ENCODE measurements around the gene MYOM1. TPM values are rescaled to one million over a fixed set of nuclear protein-coding genes. Genes with fewer than 3 reads are reported as not detected.

The MYOM1 gene
- total RNA-seq, 3 donors from 2014 or later: 3.1 to 6.9 (median 5.9) TPM

DNA sequence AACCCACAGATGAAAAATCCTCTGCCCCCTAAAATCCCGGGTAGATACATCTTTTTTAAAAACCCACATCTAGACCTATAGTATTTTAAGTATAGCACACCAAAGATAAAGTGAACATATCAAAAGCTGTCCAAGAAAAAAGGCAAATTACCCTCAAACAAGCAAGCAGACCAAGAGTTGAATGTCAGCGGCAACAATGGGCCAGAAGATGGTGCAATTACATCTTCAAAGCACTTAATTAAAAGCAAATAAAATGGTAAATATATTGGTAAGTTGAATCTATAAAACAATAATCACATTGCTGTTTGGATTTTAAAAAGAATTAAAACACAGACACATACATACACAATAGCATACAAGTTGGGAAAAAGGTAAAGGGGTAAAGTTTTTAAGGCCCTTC is 98.5 kb downstream of the MYOM1 start:
- TF ChIP-seq POLR2A (IDR thresholded peaks at IDR 0.05) (no peak), POLR2AphosphoS5 (IDR thresholded peaks at IDR 0.05) (no peak)
- TF ChIP-seq, protein P1, sequence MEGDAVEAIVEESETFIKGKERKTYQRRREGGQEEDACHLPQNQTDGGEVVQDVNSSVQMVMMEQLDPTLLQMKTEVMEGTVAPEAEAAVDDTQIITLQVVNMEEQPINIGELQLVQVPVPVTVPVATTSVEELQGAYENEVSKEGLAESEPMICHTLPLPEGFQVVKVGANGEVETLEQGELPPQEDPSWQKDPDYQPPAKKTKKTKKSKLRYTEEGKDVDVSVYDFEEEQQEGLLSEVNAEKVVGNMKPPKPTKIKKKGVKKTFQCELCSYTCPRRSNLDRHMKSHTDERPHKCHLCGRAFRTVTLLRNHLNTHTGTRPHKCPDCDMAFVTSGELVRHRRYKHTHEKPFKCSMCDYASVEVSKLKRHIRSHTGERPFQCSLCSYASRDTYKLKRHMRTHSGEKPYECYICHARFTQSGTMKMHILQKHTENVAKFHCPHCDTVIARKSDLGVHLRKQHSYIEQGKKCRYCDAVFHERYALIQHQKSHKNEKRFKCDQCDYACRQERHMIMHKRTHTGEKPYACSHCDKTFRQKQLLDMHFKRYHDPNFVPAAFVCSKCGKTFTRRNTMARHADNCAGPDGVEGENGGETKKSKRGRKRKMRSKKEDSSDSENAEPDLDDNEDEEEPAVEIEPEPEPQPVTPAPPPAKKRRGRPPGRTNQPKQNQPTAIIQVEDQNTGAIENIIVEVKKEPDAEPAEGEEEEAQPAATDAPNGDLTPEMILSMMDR (IDR thresholded peaks at IDR 0.05): no peak
- no peak for DNase-seq (ENCODE audit: low spot score in 2 of 2)
- Histone ChIP-seq H3K4me1 (no peaks in the 10 kb centered on the region), H3K36me3 (peaks cover 6% of the 10 kb centered on the region), H3K4me3 (no peak overlapping the region), H3K27ac (no peak overlapping the region), H3K9me3 (no peaks in the 10 kb centered on the region), H3K27me3 (no peaks in the 10 kb centered on the region)
- intact Hi-C loops (cut with DNase I; ENCODE audit: low total_unique reads): no loop called here

DNA sequence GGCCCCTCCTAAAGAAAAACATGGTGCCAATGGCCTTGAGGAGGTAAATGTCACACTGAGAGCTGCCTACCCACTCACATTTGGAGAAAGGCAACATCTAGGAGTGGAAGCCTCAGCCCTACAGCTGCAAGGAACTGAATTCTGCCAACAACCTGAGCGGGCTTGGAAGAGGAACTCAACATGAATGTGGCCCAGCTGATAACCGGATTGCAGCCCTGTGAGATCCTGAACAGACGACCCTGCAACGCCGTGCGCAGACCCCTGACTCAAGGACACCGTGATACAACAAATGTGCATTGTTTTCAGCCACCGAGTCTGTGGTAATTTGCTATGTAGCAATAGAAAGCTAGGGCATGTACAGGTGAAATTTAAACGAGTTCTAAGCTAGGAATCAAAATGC is 99.4 kb downstream of the MYOM1 start:
- Histone ChIP-seq H3K27me3 (no peaks in the 10 kb centered on the region), H3K4me3 (no peak overlapping the region), H3K27ac (no peak overlapping the region), H3K4me1 (no peaks in the 10 kb centered on the region), H3K9me3 (no peaks in the 10 kb centered on the region), H3K36me3 (peaks cover 6% of the 10 kb centered on the region)
- intact Hi-C loops (cut with DNase I; ENCODE audit: low total_unique reads): no loop called here
- TF ChIP-seq POLR2A (IDR thresholded peaks at IDR 0.05): no peak
- no peak for TF ChIP-seq POLR2AphosphoS5 (IDR thresholded peaks at IDR 0.05)
- TF ChIP-seq, protein P1 (IDR thresholded peaks at IDR 0.05): no peak
- DNase-seq (ENCODE audit: low spot score in 2 of 2): no peak

DNA sequence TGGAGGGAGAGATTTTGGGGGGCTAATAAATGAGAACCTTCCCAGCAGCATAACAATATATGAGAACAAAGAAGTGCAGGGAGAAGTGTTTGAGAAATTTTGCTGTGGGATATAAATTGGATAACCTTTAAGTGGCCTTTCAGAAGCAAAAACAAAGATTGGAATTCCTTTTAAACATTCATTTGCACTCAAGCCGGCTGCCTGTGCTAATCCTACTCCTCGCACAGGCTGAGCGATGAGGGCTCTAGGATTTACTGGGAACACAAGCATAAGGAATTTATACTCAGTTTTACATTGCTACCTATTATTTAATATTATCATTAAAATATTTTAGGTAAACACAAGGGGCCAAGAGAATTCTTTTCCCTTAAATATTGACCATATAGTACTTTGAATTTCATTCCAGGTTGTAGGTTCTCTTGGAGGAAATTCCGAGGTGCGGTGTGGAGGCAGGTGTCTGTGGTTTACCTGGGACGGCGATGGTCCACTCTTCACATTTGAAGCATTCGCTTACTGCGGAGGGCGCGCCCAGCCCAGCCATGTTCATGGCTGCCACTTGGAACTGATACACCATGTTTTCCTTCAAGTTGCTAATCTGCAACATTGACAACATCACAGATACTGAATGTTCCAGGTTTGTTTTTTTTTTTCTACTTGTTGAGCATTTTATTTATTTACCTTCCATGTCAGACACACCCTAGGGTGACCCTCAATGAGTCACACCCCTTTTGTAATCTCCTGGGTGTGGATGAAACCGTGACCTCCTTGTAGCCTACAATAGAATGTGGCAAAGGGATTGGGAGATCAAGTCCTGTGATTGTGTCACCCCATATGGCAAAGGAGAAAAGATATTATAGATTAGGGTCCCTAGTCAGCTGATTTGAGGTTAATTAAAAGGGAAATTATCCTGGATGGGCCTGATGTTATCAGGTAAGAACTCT is 100.1 kb downstream of the MYOM1 start:
- H3K27me3 ChIP-seq: no peaks in the 10 kb centered on the region
- intact Hi-C loops (cut with DNase I; ENCODE audit: low total_unique reads): no loop called here
- no peak overlapping the region for H3K4me3 ChIP-seq
- H3K27ac ChIP-seq: no peak overlapping the region
- no peak for DNase-seq (ENCODE audit: low spot score in 2 of 2)
- H3K9me3 ChIP-seq: no peaks in the 10 kb centered on the region
- TF ChIP-seq, protein P1 (IDR thresholded peaks at IDR 0.05): no peak
- TF ChIP-seq POLR2AphosphoS5 (IDR thresholded peaks at IDR 0.05): no peak
- TF ChIP-seq POLR2A (IDR thresholded peaks at IDR 0.05): no peak
- no peaks in the 10 kb centered on the region for H3K4me1 ChIP-seq
- no peaks in the 10 kb centered on the region for H3K36me3 ChIP-seq

DNA sequence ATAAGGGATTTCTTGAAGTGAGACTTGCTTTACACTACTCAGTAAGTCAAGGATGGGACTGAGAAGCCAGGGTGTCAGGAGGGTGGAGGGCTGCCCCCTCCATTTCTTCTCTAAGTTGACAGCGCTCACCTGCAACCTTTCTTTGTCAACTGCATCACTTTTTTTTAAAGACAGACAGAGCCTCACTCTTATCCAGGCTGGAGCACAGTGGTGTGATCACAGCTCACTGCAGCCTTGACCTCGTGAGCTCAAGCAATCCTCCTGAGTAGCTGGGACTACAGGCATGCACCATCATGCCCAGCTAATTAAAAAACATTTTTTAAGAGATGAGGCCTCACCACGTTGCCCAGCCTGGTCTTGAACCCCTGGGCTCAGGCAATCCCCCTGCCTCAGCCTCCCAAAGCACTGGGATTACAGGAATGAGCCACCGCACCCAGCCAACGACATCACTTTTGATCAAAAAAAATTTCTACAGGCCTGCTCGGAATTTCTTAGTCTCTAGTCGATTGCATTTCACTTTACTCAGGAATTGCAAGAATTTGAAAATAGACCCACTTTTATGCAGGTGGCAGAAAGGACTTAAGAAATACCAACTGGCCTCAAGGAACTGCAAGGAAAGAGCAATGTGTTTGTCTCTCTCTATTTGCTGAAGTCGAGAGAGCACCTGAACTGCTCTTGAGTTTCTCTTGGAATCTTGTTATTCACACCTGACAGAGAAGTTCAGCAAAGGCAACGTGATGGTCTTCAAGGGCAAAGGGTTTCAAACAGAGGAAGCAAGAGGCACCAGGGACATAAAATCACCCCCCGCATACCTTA is 101.4 kb downstream of the MYOM1 start:
- intact Hi-C loops (cut with DNase I; ENCODE audit: low total_unique reads): no loop called here
- DNase-seq (ENCODE audit: low spot score in 2 of 2): no peak
- Histone ChIP-seq H3K27ac (peak overlapping the region in 1 of 2 donors; percentile 9), H3K9me3 (no peaks in the 10 kb centered on the region), H3K36me3 (no peaks in the 10 kb centered on the region), H3K4me1 (no peaks in the 10 kb centered on the region), H3K27me3 (no peaks in the 10 kb centered on the region), H3K4me3 (no peak overlapping the region)
- TF ChIP-seq POLR2A (IDR thresholded peaks at IDR 0.05) (no peak), POLR2AphosphoS5 (IDR thresholded peaks at IDR 0.05) (no peak)
- TF ChIP-seq, protein P1 (IDR thresholded peaks at IDR 0.05): no peak
